ENCODE data around the gene RBMY1E. TPM values are rescaled to one million over a fixed set of nuclear protein-coding genes. Genes with fewer than 3 reads are reported as not detected.
"Not testable (repeated sequence)": the region's sequence is repeated elsewhere in the genome, so short reads cannot be mapped to it uniquely, and the experiment has no call there.

Gene RBMY1E
- not detected for polyA plus RNA-seq (2013, experiment 1 of 2)
- not detected for polyA plus RNA-seq (2013, experiment 2 of 2)

DNA sequence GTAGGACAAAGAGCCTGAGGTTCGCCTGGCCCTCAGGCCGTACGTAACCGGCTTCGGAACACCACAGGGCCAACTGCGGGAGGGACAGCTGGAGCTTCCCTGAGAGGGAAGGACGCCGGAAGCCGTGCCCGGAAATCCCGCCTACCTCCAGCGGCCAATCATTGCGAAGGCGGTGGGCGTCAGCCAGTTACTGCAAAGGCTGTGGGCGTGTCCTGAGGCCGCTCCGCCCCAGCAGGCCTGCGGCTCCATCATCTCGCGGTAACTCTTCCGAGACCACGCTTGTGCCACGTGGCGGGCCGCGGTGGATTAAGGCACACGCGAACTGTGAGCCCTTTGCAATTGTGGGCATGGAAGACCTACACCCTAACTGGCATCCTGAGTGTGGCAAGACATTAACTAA is at the start of gene RBMY1E:
TSS of gene RBMY1E (minus strand) at position 101 of the 400 bp plus-strand sequence. CDS start 1,978 bp downstream, outside the sequence.
- no CpG with 5 or more reads among the region's 29 CpGs for WGBS

DNA sequence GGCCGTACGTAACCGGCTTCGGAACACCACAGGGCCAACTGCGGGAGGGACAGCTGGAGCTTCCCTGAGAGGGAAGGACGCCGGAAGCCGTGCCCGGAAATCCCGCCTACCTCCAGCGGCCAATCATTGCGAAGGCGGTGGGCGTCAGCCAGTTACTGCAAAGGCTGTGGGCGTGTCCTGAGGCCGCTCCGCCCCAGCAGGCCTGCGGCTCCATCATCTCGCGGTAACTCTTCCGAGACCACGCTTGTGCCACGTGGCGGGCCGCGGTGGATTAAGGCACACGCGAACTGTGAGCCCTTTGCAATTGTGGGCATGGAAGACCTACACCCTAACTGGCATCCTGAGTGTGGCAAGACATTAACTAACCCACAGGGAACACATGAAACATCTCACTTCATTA is 23.4 kb downstream of the RBMY1E start, which contains the start of gene RBMY1D:
TSS of gene RBMY1D (minus strand) at position 101 of the 400 bp plus-strand sequence. CDS start 2,013 bp downstream, outside the sequence.
- no CpG with 5 or more reads among the region's 28 CpGs for WGBS
- H3K27ac ChIP-seq (ENCODE audit: low read depth, low read length); H3K36me3 ChIP-seq (ENCODE audit: insufficient read depth, low read length); H3K9ac ChIP-seq (ENCODE audit: low read depth, low read length); H3K27me3 ChIP-seq (ENCODE audit: insufficient read depth, low read length); H3K4me1 ChIP-seq (ENCODE audit: insufficient read depth, low read length); H3K4me3 ChIP-seq (ENCODE audit: low read length); H3K9me3 ChIP-seq (ENCODE audit: insufficient read depth, low read depth, low read length): not testable (repeated sequence)

More for the DNA sequence above, at the start of gene RBMY1E:
- H3K27ac ChIP-seq (ENCODE audit: low read depth, low read length); H3K4me3 ChIP-seq (ENCODE audit: low read length); H3K27me3 ChIP-seq (ENCODE audit: insufficient read depth, low read length); H3K36me3 ChIP-seq (ENCODE audit: insufficient read depth, low read length); H3K4me1 ChIP-seq (ENCODE audit: insufficient read depth, low read length); H3K9ac ChIP-seq (ENCODE audit: low read depth, low read length); H3K9me3 ChIP-seq (ENCODE audit: insufficient read depth, low read depth, low read length): not testable (repeated sequence)

DNA sequence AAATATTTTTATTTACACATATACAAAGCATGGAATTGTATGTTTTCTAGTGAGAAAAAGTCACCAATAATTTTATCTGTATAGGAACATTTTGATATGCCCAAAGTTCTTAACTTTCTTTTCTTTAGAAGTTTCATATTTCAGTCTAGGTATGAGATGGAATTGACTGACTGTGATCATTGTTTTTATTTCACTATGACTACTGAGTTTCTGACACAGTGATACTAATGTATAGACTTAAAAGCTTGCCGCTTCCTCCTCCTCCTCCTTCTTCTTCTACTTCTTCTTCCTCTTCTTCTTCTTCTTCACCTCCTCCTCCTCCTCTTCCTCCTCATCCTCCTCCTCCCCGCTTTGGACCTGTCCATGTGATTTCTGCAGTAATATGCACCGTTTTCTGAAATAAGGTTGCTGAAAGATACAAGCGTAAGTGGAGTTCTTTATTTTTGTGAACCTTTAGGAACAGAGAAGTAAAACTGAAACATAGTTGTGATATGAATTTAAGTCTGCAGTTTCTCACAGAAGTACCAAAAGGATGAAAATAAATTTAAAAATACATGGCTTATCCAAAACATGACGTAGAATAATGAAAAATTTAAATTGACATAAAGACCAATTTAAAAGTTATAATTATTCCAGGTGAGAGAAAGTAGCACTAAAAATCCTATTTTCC is 48.3 kb downstream of the RBMY1E start:
- H3K27me3 ChIP-seq (ENCODE audit: insufficient read depth, low read length); H3K36me3 ChIP-seq (ENCODE audit: insufficient read depth, low read length); H3K4me3 ChIP-seq (ENCODE audit: low read length); H3K9me3 ChIP-seq (ENCODE audit: insufficient read depth, low read depth, low read length); H3K4me1 ChIP-seq (ENCODE audit: insufficient read depth, low read length); H3K27ac ChIP-seq (ENCODE audit: low read depth, low read length); H3K9ac ChIP-seq (ENCODE audit: low read depth, low read length): not testable (repeated sequence)
- no CpG with 5 or more reads among the region's 5 CpGs for WGBS
